Adipocyte (in vitro differentiated cells): ENCODE measurements around the gene PLOD2.

Experiments
- DNase-seq: peaks from one replicate; pipeline ENCODE4 v3.0.0-alpha.2; 2015; ENCODE audit warnings: low read depth
- H3K27me3 ChIP-seq: replicated peaks from 2 replicates; pipeline ENCODE4 v1.7.0; 2013; ENCODE audit warnings: mild to moderate bottlenecking, low read length, moderate library complexity; ENCODE audit not compliant: control insufficient read depth, insufficient read depth
- H3K36me3 ChIP-seq: 2 replicates; pipeline ENCODE4 v1.7.0; 2013; ENCODE audit warnings: low read length, mild to moderate bottlenecking, moderate library complexity; ENCODE audit not compliant: control insufficient read depth, insufficient read depth, severe bottlenecking
- H3K4me1 ChIP-seq: 2 replicates; pipeline ENCODE4 v1.7.0; 2013; ENCODE audit warnings: mild to moderate bottlenecking, low read length, moderate library complexity; ENCODE audit not compliant: control insufficient read depth, insufficient read depth
- H3K4me3 ChIP-seq: 2 replicates; pipeline ENCODE4 v1.7.0; 2013; ENCODE audit warnings: mild to moderate bottlenecking, low read length, moderate library complexity
- H3K9ac ChIP-seq: 2 replicates; pipeline ENCODE4 v1.7.0; 2013; ENCODE audit warnings: mild to moderate bottlenecking, low read length, moderate library complexity
- H3K9me3 ChIP-seq: 2 replicates; pipeline ENCODE4 v1.7.0; 2013; ENCODE audit warnings: mild to moderate bottlenecking, low read length, moderate library complexity; ENCODE audit not compliant: control insufficient read depth

PLOD2 gene

DNA sequence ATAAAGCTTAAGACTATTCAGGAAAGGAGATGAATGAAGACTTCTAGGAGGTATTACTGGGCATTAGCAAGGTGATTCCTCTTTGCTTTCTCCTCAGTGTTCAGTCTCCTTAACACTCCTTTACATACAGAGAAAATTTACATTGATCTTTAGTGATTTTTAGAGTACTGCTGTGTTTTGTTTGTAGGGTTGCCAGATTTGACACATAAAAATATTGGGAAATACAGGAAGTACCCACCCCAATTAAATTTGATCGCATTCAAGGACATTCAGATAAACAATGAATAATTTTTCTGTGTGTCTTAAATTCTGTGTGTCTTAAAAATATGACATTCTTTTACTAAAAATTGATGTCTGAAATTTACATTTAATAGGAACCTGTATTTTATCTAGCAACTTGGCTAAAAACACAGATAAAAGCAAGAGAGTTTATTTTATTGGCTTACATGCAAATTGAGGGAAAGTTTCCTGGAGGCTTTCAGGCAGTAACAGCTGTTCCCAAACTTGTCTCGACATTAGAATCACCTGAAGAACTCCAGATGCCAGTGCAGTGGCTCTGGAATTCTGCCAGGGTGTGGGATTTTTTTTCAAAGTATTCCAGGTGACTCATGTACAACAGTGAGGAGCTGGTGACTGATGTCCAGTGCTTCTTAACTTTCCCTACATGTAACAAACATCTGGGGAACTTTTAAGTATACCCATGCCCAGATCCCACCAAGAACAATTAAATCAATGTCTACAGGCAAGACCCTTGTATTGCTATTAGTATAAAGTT is 23.4 kb upstream of the PLOD2 start:
- peaks cover 5% of the 10 kb centered on the region for H3K36me3 ChIP-seq
- no peak overlapping the region for H3K9ac ChIP-seq
- no peak overlapping the region for H3K4me3 ChIP-seq
- no peaks in the 10 kb centered on the region for H3K9me3 ChIP-seq
- DNase-seq = peak; percentile 21
- no peaks in the 10 kb centered on the region for H3K4me1 ChIP-seq
- H3K27me3 ChIP-seq = no peaks in the 10 kb centered on the region

DNA sequence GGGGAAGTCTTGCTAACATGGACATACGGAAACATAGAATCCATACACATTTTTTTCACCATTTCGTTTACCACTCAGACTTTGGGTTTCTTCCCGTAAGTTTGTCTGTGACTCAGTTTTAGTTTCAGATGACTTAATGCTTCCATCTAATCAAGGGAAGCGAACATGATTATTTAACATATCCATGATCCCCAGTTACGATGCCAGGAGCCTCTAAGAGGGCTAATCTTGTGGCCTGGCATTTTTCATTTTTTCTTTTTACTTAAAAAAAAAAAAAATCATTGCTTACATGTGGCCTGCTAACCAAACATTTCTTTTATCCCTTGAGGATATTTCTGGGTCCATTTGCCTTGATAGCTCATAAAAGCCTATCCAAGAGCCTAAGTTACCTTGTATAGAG is 20.2 kb upstream of the PLOD2 start:
- no peak overlapping the region for H3K4me3 ChIP-seq
- H3K36me3 ChIP-seq = no peaks in the 10 kb centered on the region
- H3K9me3 ChIP-seq = no peaks in the 10 kb centered on the region
- no peaks in the 10 kb centered on the region for H3K27me3 ChIP-seq
- no peak for DNase-seq
- no peak overlapping the region for H3K9ac ChIP-seq
- H3K4me1 ChIP-seq = peaks cover 5% of the 10 kb centered on the region

DNA sequence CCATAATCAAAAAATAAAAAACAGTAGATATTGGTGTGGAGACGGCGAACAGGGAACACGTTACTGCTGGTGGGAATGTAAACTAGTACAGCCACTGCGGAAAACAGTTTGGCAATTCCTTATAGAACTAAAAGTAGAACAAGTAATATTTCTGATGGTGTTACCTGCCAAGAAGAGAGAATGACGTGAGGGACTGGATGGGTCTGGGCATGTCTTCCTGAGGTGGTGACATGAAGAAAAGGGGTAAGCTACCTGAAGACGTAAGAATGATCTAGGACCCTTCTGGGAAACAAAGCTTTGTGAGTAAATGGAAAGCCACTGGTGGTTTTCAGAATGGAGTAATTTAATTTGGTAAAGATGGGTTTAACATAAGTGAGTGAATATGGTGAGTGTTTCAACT is 19.4 kb upstream of the PLOD2 start:
- Histone ChIP-seq H3K36me3 (no peaks in the 10 kb centered on the region), H3K4me3 (no peak overlapping the region), H3K27me3 (no peaks in the 10 kb centered on the region), H3K4me1 (peaks cover 5% of the 10 kb centered on the region), H3K9ac (no peak overlapping the region), H3K9me3 (no peaks in the 10 kb centered on the region)
- DNase-seq = no peak

GRCh38 chr3:146178006-146178689 is 17.2 kb upstream of the PLOD2 start:
- DNase-seq = no peak
- Histone ChIP-seq H3K9ac (no peak overlapping the region), H3K27me3 (no peaks in the 10 kb centered on the region), H3K4me3 (no peak overlapping the region), H3K9me3 (no peaks in the 10 kb centered on the region), H3K36me3 (no peaks in the 10 kb centered on the region), H3K4me1 (peaks cover 5% of the 10 kb centered on the region)

- Histone ChIP-seq H3K36me3 (no peaks in the 10 kb centered on the region), H3K4me3 (no peak overlapping the region), H3K27me3 (no peaks in the 10 kb centered on the region), H3K9me3 (no peaks in the 10 kb centered on the region), H3K4me1 (peaks cover 5% of the 10 kb centered on the region), H3K9ac (no peak overlapping the region)
- DNase-seq = no peak
These were observed 16.5 kb upstream of the PLOD2 start for GRCh38 chr3:146177519-146177918.

DNA sequence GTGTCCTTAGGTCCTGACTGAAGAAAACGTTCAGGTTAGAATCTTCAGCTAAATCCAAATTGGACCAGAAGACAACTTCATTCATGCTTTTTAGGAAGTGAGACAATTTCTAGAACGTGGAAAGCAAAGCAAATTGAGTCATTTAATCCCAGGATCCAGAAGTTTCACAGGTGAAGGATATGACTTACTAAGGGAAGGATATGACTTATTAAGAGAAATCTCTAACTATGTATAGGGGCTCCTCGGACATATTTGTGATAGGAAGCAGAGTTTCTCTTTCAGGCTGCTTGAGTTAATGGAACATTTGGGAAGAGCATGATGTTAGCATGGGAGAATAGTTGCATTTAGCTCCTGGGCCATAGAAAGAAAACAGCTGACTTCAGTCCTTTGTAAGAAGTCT is 16.1 kb upstream of the PLOD2 start:
- no peak overlapping the region for H3K4me3 ChIP-seq
- H3K9me3 ChIP-seq = no peaks in the 10 kb centered on the region
- H3K4me1 ChIP-seq = peaks cover 5% of the 10 kb centered on the region
- no peak overlapping the region for H3K9ac ChIP-seq
- no peak for DNase-seq
- H3K36me3 ChIP-seq = no peaks in the 10 kb centered on the region
- H3K27me3 ChIP-seq = no peaks in the 10 kb centered on the region

- H3K36me3 ChIP-seq = no peaks in the 10 kb centered on the region
- no peaks in the 10 kb centered on the region for H3K27me3 ChIP-seq
- no peak overlapping the region for H3K9ac ChIP-seq
- DNase-seq = no peak
- H3K9me3 ChIP-seq = peaks cover 4% of the 10 kb centered on the region
- H3K4me3 ChIP-seq = no peak overlapping the region
- peaks cover under 1% of the 10 kb centered on the region for H3K4me1 ChIP-seq
These were observed 11.6 kb upstream of the PLOD2 start for GRCh38 chr3:146172586-146172985.

DNA sequence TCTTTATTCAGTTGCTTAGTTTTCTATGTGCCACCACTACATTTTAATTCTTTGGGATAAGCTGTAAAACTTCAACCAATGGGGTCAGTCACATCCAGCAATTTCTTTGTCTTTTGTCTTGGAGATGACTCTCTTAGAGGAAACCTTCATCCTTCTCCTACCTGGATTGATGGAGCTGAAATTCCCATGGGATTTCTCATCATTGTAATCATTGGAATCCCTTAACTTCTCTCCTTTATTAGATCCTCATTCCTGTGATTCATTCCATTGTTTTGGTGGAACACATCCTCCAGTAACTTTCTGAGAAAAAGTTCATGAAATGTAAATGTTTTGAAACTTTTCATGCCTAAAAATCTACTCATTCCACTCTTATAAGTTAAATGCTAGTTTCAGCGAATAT is 9.6 kb upstream of the PLOD2 start:
- H3K4me1 ChIP-seq = peaks cover 18% of the 10 kb centered on the region
- H3K9me3 ChIP-seq = peaks cover 4% of the 10 kb centered on the region
- no peaks in the 10 kb centered on the region for H3K36me3 ChIP-seq
- no peak overlapping the region for H3K9ac ChIP-seq
- no peak overlapping the region for H3K4me3 ChIP-seq
- H3K27me3 ChIP-seq = no peaks in the 10 kb centered on the region
- no peak for DNase-seq

GRCh38 chr3:146169891-146170290 is 8.9 kb upstream of the PLOD2 start:
- Histone ChIP-seq H3K4me3 (no peak overlapping the region), H3K9me3 (peaks cover 4% of the 10 kb centered on the region), H3K9ac (no peak overlapping the region), H3K36me3 (no peaks in the 10 kb centered on the region), H3K4me1 (peaks cover 25% of the 10 kb centered on the region), H3K27me3 (no peaks in the 10 kb centered on the region)
- DNase-seq = no peak

DNA sequence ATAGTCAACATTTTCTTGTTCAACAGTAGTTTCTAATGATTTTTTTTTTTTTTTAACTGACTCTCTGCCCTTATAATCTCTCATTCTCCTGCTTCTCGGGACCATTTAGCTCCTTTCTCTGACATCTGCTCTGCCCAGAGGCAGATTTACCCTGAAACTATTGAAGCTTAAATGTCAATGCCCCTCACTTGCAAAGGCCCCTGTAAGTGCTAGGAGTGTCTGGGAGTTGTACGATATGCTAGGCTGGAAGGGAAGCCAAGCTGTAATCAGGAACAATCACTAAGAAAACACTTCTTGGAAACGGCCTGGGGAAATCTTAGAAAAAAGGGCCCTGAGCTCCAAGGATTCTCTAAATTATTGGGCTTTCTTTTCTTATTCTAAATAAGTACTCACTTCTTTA is 5.8 kb upstream of the PLOD2 start:
- Histone ChIP-seq H3K27me3 (no peaks in the 10 kb centered on the region), H3K9ac (peak overlapping the region; percentile 27), H3K4me1 (peaks cover 51% of the 10 kb centered on the region), H3K36me3 (no peaks in the 10 kb centered on the region), H3K4me3 (no peak overlapping the region), H3K9me3 (peaks cover 4% of the 10 kb centered on the region)
- peak; percentile 73 for DNase-seq

GRCh38 chr3:146166415-146166821 is 5.4 kb upstream of the PLOD2 start:
- H3K36me3 ChIP-seq = no peaks in the 10 kb centered on the region
- H3K9me3 ChIP-seq = peaks cover 4% of the 10 kb centered on the region
- peak; percentile 86 for DNase-seq
- H3K27me3 ChIP-seq = no peaks in the 10 kb centered on the region
- peak overlapping the region; percentile 27 for H3K9ac ChIP-seq
- H3K4me3 ChIP-seq = no peak overlapping the region
- H3K4me1 ChIP-seq = peaks cover 53% of the 10 kb centered on the region
